Endometrium (tissue), 2 donors: ENCODE results near the gene RERG.

Experiments
- FAIRE-seq: peaks from 2 replicates; lab custom pipeline; 2012; peaks lifted over from hg19 to GRCh38; lab: Jason Lieb, UNC
- donor health status: control.
- donor health status: control.

Gene RERG

GRCh38 chr12:15186597-15186996, 34.6 kb downstream of the RERG start:
- FAIRE-seq: peak; percentile 43

GRCh38 chr12:15184484-15184883, 36.7 kb downstream of the RERG start:
- FAIRE-seq: no peak

GRCh38 chr12:15183821-15184220, 37.4 kb downstream of the RERG start:
- no peak for FAIRE-seq

GRCh38 chr12:15181017-15181683, 40.1 kb downstream of the RERG start:
- no peak for FAIRE-seq

GRCh38 chr12:15180325-15180724, 40.9 kb downstream of the RERG start:
- FAIRE-seq: no peak

GRCh38 chr12:15179672-15180071, 41.5 kb downstream of the RERG start:
- no peak for FAIRE-seq

- no peak for FAIRE-seq
Measured at GRCh38 chr12:15173142-15173541, 48.1 kb downstream of the RERG start.

GRCh38 chr12:15172060-15172822, 49.0 kb downstream of the RERG start:
- FAIRE-seq: no peak

- no peak for FAIRE-seq
Measured at GRCh38 chr12:15171012-15171655, 50.1 kb downstream of the RERG start.

GRCh38 chr12:15168026-15168678, 53.1 kb downstream of the RERG start:
- no peak for FAIRE-seq

- peak; percentile 93 for FAIRE-seq
Measured at GRCh38 chr12:15165012-15165659, 56.1 kb downstream of the RERG start.

- no peak for FAIRE-seq
Measured at GRCh38 chr12:15163030-15163976, 57.9 kb downstream of the RERG start.

GRCh38 chr12:15158083-15158482, 63.1 kb downstream of the RERG start:
- no peak for FAIRE-seq

GRCh38 chr12:15157269-15157671, 63.9 kb downstream of the RERG start:
- no peak for FAIRE-seq

- FAIRE-seq: no peak
Measured at GRCh38 chr12:15155271-15155670, 65.9 kb downstream of the RERG start.

- FAIRE-seq: no peak
Measured at GRCh38 chr12:15154103-15154502, 67.1 kb downstream of the RERG start.

- FAIRE-seq: peak; percentile 78
Measured at GRCh38 chr12:15152868-15153267, 68.3 kb downstream of the RERG start.

GRCh38 chr12:15152456-15152855, 68.8 kb downstream of the RERG start:
- no peak for FAIRE-seq

- FAIRE-seq: peak; percentile 95
Measured at GRCh38 chr12:15151161-15152091, 69.8 kb downstream of the RERG start.

- FAIRE-seq: no peak
Measured at GRCh38 chr12:15146585-15146984, 74.6 kb downstream of the RERG start.
